Measurements from ENCODE around the gene NCCRP1. TPM values are rescaled to one million over a fixed set of nuclear protein-coding genes. Genes with fewer than 3 reads are reported as not detected.

The NCCRP1 gene
- polyA plus RNA-seq, 1 donor from 2014 or later, result not detected

GRCh38 chr19:39166571-39167391 lies 30.0 kb upstream of the NCCRP1 start:
- no peaks in the 10 kb centered on the region for H3K36me3 ChIP-seq (ENCODE audit: insufficient read depth, low read length)
- H3K4me3 ChIP-seq (ENCODE audit: low read length), result no peak overlapping the region
- H3K9me2 ChIP-seq (ENCODE audit: insufficient read depth, low read length), result no peaks in the 10 kb centered on the region
- H3K4me2 ChIP-seq (ENCODE audit: low read length), result no peak overlapping the region
- H3F3A ChIP-seq (ENCODE audit: insufficient read depth, low read length, poor library complexity, severe bottlenecking), result no peaks in the 10 kb centered on the region
- H3K79me2 ChIP-seq (replicated peaks; ENCODE audit: insufficient read depth, low read length), result no peaks in the 10 kb centered on the region
- H3K27ac ChIP-seq (ENCODE audit: low read length), result no peak overlapping the region
- no peak overlapping the region for H2AFZ ChIP-seq (ENCODE audit: low read depth, low read length)
- no peaks in the 10 kb centered on the region for H3K9me3 ChIP-seq (ENCODE audit: low read length)
- no peaks in the 10 kb centered on the region for H3K27me3 ChIP-seq (ENCODE audit: insufficient read depth, low read depth, low read length)
- H3K9ac ChIP-seq (ENCODE audit: low read length), result no peak overlapping the region
- no peak for TF ChIP-seq EZH2 (IDR thresholded peaks at IDR 0.05; ENCODE audit: borderline replicate concordance, insufficient read depth, low read length, poor library complexity, severe bottlenecking)
- no peak for TF ChIP-seq SMC3 (conservative IDR thresholded peaks at IDR 0.05; ENCODE audit: poor library complexity)
- TF ChIP-seq, protein P1, sequence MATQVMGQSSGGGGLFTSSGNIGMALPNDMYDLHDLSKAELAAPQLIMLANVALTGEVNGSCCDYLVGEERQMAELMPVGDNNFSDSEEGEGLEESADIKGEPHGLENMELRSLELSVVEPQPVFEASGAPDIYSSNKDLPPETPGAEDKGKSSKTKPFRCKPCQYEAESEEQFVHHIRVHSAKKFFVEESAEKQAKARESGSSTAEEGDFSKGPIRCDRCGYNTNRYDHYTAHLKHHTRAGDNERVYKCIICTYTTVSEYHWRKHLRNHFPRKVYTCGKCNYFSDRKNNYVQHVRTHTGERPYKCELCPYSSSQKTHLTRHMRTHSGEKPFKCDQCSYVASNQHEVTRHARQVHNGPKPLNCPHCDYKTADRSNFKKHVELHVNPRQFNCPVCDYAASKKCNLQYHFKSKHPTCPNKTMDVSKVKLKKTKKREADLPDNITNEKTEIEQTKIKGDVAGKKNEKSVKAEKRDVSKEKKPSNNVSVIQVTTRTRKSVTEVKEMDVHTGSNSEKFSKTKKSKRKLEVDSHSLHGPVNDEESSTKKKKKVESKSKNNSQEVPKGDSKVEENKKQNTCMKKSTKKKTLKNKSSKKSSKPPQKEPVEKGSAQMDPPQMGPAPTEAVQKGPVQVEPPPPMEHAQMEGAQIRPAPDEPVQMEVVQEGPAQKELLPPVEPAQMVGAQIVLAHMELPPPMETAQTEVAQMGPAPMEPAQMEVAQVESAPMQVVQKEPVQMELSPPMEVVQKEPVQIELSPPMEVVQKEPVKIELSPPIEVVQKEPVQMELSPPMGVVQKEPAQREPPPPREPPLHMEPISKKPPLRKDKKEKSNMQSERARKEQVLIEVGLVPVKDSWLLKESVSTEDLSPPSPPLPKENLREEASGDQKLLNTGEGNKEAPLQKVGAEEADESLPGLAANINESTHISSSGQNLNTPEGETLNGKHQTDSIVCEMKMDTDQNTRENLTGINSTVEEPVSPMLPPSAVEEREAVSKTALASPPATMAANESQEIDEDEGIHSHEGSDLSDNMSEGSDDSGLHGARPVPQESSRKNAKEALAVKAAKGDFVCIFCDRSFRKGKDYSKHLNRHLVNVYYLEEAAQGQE (IDR thresholded peaks at IDR 0.05; ENCODE audit: borderline replicate concordance), result no peak
- TF ChIP-seq MXI1 (conservative IDR thresholded peaks at IDR 0.05; ENCODE audit: poor library complexity, severe bottlenecking), result no peak
- TF ChIP-seq TAF1 (IDR thresholded peaks at IDR 0.05; ENCODE audit: low read depth), result no peak
- no peak for TF ChIP-seq EP300 (conservative IDR thresholded peaks at IDR 0.05; ENCODE audit: poor library complexity, severe bottlenecking)
- TF ChIP-seq CTCF (IDR thresholded peaks at IDR 0.05; ENCODE audit: poor library complexity, severe bottlenecking), result no peak
- no peak for TF ChIP-seq POLR2AphosphoS5 (IDR thresholded peaks at IDR 0.05)
- TF ChIP-seq RAD21 (conservative IDR thresholded peaks at IDR 0.05), result no peak
- H4K20me1 ChIP-seq (ENCODE audit: insufficient read depth), result no peaks in the 10 kb centered on the region

DNA sequence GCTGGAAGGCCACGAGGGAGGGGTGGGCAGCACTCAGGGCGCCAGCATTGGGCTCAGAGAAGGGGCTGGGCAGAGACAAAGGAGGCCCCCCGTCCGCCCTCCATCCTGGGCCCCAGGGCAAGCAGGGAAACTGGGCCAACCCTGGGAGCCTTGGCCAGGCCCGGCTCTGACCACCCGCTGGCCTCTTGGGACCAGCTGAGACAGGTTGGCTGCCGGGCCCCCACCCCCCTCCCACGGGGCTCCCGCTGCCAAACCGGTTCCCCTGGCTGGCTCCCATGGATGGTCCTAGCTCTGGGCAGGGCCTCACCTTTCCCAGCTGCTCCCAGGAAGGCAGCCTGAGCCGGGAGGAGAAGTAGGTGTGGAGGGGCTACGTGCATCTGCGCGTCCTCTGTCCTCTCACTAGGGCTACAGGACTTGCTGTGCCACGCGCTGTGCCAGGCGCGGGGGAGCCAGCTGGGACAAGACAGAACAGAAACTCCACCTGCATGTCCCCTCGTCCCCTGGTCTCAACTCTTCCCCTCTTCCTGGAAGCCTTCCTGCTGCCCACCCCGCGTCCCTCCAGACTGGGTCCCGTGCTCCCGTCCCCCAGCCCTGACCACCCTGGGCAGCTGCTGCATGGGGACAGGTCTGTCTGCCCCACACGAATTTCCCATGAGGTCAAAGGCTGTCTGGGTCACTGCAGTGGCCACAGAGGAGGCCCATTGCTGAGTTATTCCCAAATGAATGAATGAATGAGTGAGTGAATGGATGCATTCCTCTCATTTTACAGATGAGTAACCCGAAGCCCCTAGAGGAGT lies 29.1 kb upstream of the NCCRP1 start:
- Histone ChIP-seq H2AFZ (ENCODE audit: low read depth, low read length) (no peak overlapping the region), H3F3A (ENCODE audit: insufficient read depth, low read length, poor library complexity, severe bottlenecking) (no peaks in the 10 kb centered on the region), H3K4me3 (ENCODE audit: low read length) (no peak overlapping the region), H3K9me2 (ENCODE audit: insufficient read depth, low read length) (no peaks in the 10 kb centered on the region), H4K20me1 (ENCODE audit: insufficient read depth) (no peaks in the 10 kb centered on the region), H3K27me3 (ENCODE audit: insufficient read depth, low read depth, low read length) (no peaks in the 10 kb centered on the region), H3K79me2 (replicated peaks; ENCODE audit: insufficient read depth, low read length) (no peaks in the 10 kb centered on the region), H3K9me3 (ENCODE audit: low read length) (no peaks in the 10 kb centered on the region), H3K36me3 (ENCODE audit: insufficient read depth, low read length) (no peaks in the 10 kb centered on the region), H3K4me2 (ENCODE audit: low read length) (no peak overlapping the region), H3K27ac (ENCODE audit: low read length) (no peak overlapping the region), H3K9ac (ENCODE audit: low read length) (no peak overlapping the region)
- no peak for TF ChIP-seq SMC3 (conservative IDR thresholded peaks at IDR 0.05; ENCODE audit: poor library complexity)
- no peak for TF ChIP-seq CTCF (IDR thresholded peaks at IDR 0.05; ENCODE audit: poor library complexity, severe bottlenecking)
- TF ChIP-seq TAF1 (IDR thresholded peaks at IDR 0.05; ENCODE audit: low read depth), result no peak
- no peak for TF ChIP-seq EZH2 (IDR thresholded peaks at IDR 0.05; ENCODE audit: borderline replicate concordance, insufficient read depth, low read length, poor library complexity, severe bottlenecking)
- TF ChIP-seq EP300 (conservative IDR thresholded peaks at IDR 0.05; ENCODE audit: poor library complexity, severe bottlenecking), result no peak
- TF ChIP-seq MXI1 (conservative IDR thresholded peaks at IDR 0.05; ENCODE audit: poor library complexity, severe bottlenecking), result no peak
- TF ChIP-seq POLR2AphosphoS5 (IDR thresholded peaks at IDR 0.05), result no peak
